ENCODE data around the gene RNF145. TPM values are rescaled to one million over a fixed set of nuclear protein-coding genes. Genes with fewer than 3 reads are reported as not detected.
A peak's percentile ranks its signal among the peaks of the same experiment; 100 is the strongest.

The RNF145 gene
- total and polyA plus RNA-seq, 3 donors from 2014 or later, result 30.0 to 40.4 (median 39.5) TPM

DNA sequence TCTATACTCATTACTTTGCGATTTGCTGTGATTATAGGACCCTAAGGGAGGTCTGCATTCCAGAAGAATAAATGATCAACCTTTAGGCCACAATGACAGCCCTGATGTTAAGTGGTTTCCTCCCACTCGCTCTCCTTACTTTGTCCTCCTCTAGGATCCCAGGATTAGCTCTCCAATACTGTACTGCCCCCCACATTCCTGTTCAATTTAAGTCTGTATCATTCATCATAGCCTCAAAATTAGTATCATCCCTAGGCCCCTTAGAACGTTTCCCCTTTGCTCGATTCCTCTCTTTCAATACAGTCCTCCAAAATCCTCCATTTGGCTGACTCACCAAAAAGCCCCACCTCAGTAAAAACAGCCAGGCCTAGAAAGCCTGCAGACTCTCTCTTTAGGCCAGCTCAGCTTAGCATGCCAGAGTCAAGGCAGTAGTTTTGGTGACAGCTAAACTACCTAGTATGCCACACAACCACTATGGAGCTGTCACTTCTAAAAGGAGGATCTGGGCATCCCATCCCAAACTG lies 24.4 kb downstream of the RNF145 start:
- Histone ChIP-seq H3K4me3 (no peak overlapping the region), H3K36me3 (ENCODE audit: low read depth, missing control alignments) (no peaks in the 10 kb centered on the region), H3K27ac (no peak overlapping the region), H3K4me1 (peaks cover 8% of the 10 kb centered on the region), H3K27me3 (no peaks in the 10 kb centered on the region), H3K9me3 (no peaks in the 10 kb centered on the region)
- intact Hi-C loops (cut with DNase I; ENCODE audit: low total_unique reads), result no loop called here
- TF ChIP-seq, protein P1, sequence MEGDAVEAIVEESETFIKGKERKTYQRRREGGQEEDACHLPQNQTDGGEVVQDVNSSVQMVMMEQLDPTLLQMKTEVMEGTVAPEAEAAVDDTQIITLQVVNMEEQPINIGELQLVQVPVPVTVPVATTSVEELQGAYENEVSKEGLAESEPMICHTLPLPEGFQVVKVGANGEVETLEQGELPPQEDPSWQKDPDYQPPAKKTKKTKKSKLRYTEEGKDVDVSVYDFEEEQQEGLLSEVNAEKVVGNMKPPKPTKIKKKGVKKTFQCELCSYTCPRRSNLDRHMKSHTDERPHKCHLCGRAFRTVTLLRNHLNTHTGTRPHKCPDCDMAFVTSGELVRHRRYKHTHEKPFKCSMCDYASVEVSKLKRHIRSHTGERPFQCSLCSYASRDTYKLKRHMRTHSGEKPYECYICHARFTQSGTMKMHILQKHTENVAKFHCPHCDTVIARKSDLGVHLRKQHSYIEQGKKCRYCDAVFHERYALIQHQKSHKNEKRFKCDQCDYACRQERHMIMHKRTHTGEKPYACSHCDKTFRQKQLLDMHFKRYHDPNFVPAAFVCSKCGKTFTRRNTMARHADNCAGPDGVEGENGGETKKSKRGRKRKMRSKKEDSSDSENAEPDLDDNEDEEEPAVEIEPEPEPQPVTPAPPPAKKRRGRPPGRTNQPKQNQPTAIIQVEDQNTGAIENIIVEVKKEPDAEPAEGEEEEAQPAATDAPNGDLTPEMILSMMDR (IDR thresholded peaks at IDR 0.05), result no peak
- TF ChIP-seq POLR2A (IDR thresholded peaks at IDR 0.05), result no peak
- DNase-seq, result no peak
- WGBS, 2 donors, result 56 to 63% methylated on average over 4 of the region's 4 CpGs

- H3K36me3 ChIP-seq (ENCODE audit: low read depth, missing control alignments), result no peaks in the 10 kb centered on the region
- TF ChIP-seq POLR2A (IDR thresholded peaks at IDR 0.05), result no peak
- no peak for DNase-seq
- intact Hi-C loops (cut with DNase I; ENCODE audit: low total_unique reads), result no loop called here
- H3K4me1 ChIP-seq, result peaks cover 10% of the 10 kb centered on the region
- no peaks in the 10 kb centered on the region for H3K9me3 ChIP-seq
- no peak overlapping the region for H3K27ac ChIP-seq
- WGBS, 2 donors, result 73 to 83% methylated on average over 3 of the region's 3 CpGs
- no peaks in the 10 kb centered on the region for H3K27me3 ChIP-seq
- H3K4me3 ChIP-seq, result no peak overlapping the region
Observed at GRCh38 chr5:159184236-159184635, 25.1 kb downstream of the RNF145 start.

GRCh38 chr5:159183247-159183646 lies 26.1 kb downstream of the RNF145 start:
- Histone ChIP-seq H3K27me3 (no peaks in the 10 kb centered on the region), H3K27ac (peak overlapping the region in 1 of 2 donors; percentile 33), H3K36me3 (ENCODE audit: low read depth, missing control alignments) (no peaks in the 10 kb centered on the region), H3K4me1 (peaks cover 10% of the 10 kb centered on the region), H3K9me3 (no peaks in the 10 kb centered on the region), H3K4me3 (no peak overlapping the region)
- intact Hi-C loops (cut with DNase I; ENCODE audit: low total_unique reads), result no loop called here
- TF ChIP-seq, protein P1 (IDR thresholded peaks at IDR 0.05), result no peak
- TF ChIP-seq POLR2A (IDR thresholded peaks at IDR 0.05), result no peak
- 50 to 58% methylated on average over 1 of the region's 1 CpG for WGBS, 2 donors
- no peak for DNase-seq

- no peaks in the 10 kb centered on the region for H3K27me3 ChIP-seq
- WGBS, 2 donors, result 67 to 80% methylated on average over 1 of the region's 1 CpG
- DNase-seq, result no peak
- TF ChIP-seq POLR2A (IDR thresholded peaks at IDR 0.05), result no peak
- TF ChIP-seq, protein P1 (IDR thresholded peaks at IDR 0.05), result no peak
- peak overlapping the region in 1 of 2 donors; percentile 53 for H3K27ac ChIP-seq
- peaks cover 10% of the 10 kb centered on the region for H3K4me1 ChIP-seq
- no peak overlapping the region for H3K4me3 ChIP-seq
- intact Hi-C loops (cut with DNase I; ENCODE audit: low total_unique reads), result no loop called here
- H3K9me3 ChIP-seq, result no peaks in the 10 kb centered on the region
- H3K36me3 ChIP-seq (ENCODE audit: low read depth, missing control alignments), result no peaks in the 10 kb centered on the region
Observed at GRCh38 chr5:159182691-159183090, 26.7 kb downstream of the RNF145 start.

DNA sequence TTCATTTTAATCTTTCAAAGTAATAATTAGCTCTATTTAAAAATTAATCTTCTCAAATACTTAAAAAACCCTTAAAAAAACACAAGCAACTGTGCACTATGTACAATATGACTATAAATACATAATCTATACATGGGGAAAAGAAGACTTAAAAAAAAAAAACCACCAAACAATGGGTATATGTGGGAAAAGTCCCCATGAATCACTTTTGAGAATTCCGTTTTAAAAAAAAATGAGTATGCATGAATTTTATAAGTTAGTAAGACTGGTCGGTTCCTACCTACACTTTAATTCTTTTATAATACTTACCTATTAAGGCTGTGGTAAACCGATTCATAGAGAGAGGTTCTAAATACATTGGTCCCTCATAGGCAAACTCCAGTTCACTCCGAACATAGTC lies 27.7 kb downstream of the RNF145 start:
- no peak for DNase-seq
- 91 to 95% methylated on average over 4 of the region's 4 CpGs for WGBS, 2 donors
- TF ChIP-seq POLR2A (IDR thresholded peaks at IDR 0.05), result no peak
- TF ChIP-seq, protein P1 (IDR thresholded peaks at IDR 0.05), result no peak
- no peaks in the 10 kb centered on the region for H3K9me3 ChIP-seq
- no peaks in the 10 kb centered on the region for H3K27me3 ChIP-seq
- peaks cover 10% of the 10 kb centered on the region for H3K4me1 ChIP-seq
- no peak overlapping the region for H3K4me3 ChIP-seq
- no peaks in the 10 kb centered on the region for H3K36me3 ChIP-seq (ENCODE audit: low read depth, missing control alignments)
- no peak overlapping the region for H3K27ac ChIP-seq
- intact Hi-C loops (cut with DNase I; ENCODE audit: low total_unique reads), result no loop called here

All from testis (tissue), 3 donors.